GM19328 (cell line): ENCODE measurements around the gene SEC14L5.

Experiments used
- ATAC-seq: cut with Tn5 transposase; IDR thresholded peaks from one replicate; pipeline ENCODE4 v1.9.1; 2021; ENCODE audit warnings: mild to moderate bottlenecking, moderate library complexity; ENCODE audit not compliant: unreplicated experiment

SEC14L5 gene

DNA sequence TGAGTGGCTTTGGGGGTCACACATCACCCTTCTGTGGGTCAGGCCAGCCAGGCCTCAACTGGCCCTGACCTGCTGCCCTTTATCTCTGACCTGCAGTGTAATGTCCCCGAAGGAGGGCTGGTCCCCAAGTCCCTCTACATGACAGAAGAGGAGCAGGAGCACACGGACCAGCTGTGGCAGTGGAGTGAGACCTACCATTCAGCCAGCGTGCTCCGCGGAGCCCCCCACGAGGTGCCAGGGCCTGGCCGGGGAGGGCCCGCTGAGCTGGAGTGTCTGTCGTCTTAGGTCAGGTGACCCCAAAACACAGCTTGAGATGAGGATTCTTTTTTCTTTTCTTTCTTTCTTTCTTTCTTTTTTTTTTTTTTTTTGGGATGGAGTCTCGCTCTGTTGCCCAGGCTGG, 49.1 kb downstream of the SEC14L5 start:
- no peak for ATAC-seq

DNA sequence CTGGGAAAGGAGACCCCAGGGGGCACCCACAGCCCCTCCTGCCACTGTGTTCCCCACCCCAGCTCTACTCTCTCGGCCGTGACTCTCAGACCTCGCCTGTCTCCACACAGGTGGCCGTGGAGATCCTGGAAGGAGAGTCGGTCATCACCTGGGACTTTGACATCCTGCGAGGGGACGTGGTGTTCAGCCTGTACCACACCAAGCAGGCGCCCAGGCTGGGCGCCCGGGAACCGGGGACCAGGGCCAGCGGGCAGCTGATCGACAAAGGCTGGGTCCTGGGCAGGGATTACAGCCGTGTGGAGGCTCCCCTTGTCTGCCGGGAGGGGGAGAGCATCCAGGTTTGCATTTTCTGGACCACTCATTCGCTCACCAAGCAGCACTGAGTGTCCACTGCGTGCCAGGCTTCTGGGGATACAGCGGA, 50.2 kb downstream of the SEC14L5 start:
- no peak for ATAC-seq

DNA sequence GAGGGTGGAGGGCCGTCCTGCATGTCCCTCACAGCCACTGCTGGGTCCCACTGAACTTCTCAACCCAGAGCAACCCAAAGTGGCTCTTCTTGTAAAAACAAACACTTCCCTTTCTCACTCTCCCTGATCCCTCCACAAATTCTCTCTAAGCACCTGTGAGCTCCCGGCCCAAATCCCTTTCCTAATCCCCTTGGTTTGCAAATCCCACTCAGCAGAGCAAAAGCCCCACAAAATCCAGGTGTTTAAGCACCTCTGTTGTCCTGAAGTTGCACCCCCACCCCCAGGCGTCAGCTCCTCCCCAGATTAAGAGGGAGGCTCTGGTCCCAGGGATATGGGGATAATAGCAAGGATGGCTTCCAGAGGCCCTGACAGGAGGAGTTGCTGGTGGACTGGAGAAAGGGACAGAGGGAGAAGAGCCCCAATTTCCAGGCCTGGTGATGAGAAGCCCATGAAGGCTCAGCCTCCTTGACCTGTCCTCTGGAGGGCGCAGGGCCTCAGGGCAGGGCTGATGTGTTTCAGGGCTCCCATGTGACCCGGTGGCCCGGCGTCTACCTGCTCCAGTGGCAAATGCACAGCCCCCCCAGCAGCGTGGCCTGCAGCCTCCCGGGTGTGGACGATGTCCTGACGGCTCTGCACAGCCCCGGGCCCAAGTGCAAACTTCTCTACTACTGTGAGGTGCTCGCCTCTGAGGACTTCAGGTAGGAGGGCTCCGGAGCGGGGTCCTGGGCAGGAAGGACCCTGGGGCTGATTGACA, 52.6 kb downstream of the SEC14L5 start:
- no peak for ATAC-seq

DNA sequence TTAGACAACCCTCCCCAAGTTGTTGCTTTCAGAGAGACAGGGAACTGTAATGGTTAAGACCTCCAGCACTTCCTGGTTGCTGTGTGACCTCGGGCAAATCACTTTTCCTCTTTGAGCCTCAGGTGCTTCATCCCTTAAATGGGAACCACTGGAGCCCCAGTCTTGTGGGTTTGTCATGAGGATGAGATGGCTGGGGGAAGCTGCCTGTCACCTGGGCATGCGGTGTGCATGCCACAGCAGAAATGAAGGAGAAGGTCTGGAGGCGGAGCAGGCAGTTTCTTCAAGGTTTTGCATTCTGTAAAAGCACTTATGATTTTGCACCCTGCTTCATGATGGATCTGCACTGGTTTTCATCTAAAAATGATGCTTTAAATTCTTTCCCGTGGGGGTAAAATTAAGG, 53.5 kb downstream of the SEC14L5 start:
- ATAC-seq, result no peak

DNA sequence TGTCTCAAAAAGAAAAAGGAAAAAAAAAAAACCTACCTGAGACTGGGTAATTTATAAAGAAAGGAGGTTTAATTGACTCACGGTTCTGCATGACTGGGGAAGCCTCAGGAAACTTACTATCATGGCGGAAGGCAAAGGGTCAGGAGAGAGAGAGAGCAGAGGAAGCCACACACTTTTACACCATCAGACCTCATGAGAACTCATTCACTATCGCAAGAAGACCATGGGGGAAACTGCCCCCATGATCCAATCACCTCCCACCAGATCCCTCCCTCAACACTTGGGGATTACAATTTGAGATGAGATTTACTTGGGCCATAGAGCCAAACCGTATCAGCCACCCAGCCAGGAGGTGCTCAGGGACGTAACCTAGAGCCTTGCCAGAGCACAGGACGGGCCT, 54.8 kb downstream of the SEC14L5 start:
- ATAC-seq, result no peak

DNA sequence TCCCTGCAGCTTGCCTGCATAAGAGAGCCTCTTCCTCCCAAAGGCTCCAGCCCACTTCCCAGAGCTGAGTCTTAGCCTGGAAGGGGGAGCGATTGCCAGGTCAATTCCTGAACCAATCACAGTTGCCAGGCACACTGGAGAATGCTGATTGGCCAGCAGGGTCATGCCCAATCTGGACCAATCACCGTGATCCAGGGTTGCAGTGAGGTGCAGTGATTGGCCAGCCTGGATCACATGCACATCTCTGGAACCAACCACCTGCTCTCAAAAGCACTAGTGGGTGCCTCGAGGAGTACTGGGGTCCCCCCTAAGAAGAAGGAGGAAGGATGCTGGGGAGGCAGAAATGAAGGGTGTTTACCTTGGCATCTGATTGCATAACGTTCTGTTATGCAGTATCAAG, 57.2 kb downstream of the SEC14L5 start:
- ATAC-seq, result no peak

DNA sequence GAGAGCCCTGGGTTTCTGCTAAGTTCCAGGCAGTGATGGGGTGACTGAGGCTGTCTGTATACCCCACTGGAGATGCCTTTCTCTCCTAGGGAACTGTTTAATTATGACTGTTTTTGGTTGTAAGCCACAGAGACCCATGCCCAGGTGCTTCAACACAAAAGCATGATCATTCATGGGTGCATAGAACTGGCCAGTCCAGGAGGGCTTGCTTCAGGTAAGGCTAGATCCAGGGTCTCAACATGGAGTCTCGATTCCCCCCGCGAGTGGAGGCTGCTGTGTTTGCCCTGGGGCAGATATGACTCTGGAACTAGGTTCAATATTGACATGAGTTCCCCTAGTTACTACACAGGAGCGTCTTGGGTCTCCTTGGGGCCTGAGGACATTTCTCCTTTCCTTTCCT, 57.8 kb downstream of the SEC14L5 start:
- no peak for ATAC-seq

DNA sequence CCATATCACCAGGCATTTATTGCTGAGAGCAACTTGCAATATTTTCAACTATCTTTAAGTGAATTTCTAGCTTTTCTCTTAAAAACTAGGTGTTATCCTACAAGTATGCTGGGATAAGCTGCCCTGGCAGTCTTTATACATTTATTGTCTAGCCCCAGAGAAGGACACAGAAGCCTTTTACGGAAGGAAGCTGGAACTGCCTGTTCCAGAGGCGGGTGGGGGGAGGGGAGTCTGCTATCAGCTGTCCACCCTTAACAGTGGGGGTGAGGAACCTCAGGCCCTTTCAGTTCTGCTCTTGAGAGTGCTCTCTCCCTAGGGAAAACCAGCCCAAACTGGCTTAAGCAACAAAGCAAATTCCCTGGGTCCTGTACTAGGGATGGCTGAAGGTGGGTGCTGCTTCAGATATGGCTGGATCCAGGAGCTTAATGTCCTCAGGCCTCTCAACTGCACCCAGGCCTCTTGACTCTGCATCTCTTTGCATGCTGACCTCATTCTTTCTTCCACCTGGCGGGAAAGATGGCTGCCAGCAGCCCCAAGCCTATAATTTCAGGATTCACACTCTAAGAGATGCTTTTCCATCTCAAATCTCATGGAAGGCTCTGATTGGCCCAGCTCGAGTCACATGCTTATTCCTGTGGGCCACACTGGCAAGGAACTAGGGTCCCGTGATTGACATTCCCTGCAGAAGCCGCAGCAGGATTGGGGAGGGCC, 59.0 kb downstream of the SEC14L5 start:
- ATAC-seq, result no peak

DNA sequence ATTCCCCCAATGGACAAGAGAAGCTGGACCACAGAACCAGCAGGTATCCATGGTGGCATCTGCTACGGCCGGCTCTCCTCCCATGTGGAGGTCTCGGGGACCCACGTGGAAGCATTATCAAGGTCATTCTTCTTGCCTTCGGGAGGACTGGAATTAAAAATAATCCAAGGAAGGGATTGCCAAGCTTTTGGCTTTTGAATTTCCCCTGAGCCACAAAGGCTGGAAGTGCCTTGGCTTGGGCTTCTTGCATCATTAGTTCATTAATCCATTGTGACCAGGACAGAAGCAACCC, 59.5 kb downstream of the SEC14L5 start:
- ATAC-seq, result no peak

DNA sequence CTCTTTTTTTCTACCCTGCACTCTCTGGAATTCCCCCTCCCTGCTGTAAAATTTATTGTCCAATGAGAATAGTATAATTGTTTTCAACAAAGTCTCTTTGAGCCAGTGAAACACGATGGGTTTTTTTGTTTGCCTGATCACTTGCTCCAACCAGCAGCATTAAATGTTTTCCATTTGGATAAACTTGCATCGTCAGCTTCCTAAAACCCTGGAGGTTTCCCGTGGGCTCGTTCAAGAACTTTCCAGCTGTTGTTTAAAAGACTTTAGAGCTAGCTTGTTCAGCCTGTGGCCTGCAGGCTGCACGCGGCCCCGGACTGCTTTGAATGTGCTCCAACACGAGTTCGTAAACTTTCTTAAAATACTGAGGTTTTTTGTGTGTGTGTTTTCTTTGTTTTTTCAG, 60.7 kb downstream of the SEC14L5 start:
- no peak for ATAC-seq

DNA sequence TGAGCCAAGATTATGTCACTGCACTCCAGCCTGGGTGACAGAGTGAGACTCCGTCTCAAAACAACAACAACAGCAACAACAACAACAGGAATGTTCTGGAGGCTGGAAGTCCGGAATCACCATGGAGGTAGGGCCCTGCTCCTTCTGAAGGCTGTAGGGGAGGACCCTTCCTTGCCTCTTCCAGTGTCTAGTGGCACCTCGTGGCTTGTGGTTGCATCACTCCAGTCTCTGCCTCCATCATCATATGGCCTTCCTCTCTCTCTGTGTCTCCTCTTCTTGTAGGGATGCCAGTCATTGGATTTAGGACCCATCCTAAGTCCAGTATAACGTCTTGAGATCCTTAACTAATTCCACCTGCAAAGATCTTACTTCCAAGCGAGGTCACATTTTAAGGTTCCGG, 61.6 kb downstream of the SEC14L5 start:
- ATAC-seq, result no peak

DNA sequence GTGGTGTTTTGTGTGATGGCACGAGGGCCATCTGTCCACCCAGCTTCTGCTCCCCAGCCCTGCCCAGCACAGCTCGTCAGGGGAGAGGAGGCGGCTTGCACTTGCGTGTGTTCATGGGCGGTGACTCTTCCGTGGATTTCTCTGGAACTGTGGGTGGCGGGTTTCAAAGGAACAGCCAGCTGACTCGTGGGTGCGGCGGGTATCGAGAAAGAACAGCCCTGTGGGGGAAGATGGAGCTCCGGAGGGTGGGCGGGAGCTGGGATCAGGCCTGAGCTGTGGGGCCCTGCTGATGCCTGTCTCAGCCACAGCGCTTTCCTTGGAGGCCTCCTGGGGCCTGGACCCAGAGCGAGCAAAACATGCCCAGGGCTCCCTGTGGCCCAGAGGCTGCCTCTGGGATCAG, 62.4 kb downstream of the SEC14L5 start:
- ATAC-seq, result no peak

DNA sequence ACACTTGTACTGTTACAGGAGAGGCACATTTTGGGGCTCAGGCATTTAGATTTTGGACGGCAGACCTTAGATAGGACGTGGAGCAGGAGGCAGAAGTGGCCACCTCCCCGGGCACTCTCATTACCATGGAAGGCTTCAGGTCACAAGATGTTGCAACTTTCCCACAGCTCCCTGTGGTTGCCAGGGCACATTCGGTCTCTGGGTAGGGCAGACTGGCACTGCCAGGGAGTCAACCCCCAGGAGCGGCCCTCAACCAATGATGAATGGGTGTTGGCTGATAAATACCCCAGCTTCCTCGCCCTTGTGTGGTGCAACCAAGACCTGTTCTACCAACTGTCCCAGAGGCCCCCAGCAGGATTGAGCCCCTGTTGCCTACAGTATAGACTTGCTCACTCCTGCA, 64.4 kb downstream of the SEC14L5 start:
- no peak for ATAC-seq

DNA sequence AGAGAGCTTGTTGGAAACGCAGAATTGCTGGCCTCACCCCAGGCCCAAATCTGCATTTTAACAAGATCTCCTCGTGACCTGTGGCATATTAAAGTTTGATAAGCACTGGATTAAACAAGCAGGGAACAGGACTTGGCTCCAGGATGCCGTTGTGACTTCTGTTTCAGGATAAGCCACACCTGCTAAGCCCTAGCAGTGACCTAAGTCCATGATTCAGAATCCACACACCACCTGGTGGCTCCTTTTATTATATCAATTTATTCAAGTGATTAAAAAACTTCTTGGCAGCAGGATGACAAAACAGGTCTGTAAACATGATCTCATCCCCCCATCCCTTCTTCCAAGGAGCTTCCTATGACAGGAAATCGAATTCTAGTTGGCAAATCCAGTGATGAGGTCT, 66.5 kb downstream of the SEC14L5 start:
- ATAC-seq, result no peak

DNA sequence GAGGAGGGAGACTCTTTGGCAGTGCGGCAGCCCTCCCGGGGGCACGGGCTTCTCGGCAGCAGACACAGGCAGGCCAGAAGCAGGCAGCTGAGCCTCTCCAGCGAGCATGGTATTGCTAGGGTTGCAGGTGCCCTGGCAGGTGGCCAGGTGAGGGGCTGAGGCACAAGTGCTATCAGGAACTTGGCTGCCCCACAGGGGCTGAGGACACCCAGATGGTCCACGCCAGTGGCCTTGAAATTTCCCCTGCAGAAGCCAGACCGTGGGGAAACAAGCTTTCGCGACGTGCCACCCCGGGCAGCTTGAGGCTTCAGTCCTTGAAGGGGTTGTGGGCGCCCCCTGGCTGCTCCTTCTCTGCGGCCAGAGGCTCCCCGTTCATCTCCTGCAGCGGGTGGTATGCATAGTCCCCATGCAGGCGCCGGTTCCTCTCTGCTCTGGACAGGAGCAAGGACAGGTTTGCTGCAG, 67.1 kb downstream of the SEC14L5 start:
- ATAC-seq, result no peak

DNA sequence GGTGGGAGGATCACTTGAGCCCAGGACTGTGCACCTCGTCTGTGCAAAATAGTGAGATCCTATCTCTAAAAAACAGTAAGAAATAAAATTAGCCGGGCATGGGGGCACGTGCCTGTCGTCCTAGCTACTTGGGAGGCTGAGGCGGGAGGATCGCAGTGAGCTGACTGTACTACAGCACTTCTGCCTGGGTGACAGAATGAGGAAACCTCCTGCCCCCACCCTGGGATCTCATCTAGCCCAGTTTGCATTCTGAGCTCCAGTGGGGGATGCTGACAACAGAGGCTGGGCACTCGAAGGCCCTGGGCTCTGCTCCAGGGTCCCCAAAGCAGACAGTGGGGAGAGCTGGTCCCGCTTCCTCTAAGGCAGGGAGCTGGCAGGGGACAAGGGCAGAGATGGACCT, 68.5 kb downstream of the SEC14L5 start:
- no peak for ATAC-seq

DNA sequence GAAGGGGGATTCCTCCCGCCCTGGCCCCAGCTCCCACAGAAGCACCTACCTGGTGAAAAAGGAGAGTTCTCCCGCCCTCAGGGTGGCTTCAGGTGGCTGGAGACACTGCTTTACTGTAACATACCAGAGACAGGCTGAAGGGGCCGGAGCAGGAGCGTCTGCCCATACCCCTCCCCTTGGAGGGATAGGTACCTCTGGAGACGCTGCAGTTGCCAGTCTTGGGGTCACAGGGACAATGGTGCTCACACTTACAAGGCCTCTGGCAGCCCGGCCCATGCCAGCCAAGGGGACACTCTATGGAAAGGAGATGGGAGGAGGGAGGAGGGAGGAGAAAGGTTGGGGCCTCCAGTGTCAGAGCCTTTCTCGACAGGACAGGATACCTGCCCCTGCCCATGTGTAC, 69.0 kb downstream of the SEC14L5 start:
- ATAC-seq, result no peak

DNA sequence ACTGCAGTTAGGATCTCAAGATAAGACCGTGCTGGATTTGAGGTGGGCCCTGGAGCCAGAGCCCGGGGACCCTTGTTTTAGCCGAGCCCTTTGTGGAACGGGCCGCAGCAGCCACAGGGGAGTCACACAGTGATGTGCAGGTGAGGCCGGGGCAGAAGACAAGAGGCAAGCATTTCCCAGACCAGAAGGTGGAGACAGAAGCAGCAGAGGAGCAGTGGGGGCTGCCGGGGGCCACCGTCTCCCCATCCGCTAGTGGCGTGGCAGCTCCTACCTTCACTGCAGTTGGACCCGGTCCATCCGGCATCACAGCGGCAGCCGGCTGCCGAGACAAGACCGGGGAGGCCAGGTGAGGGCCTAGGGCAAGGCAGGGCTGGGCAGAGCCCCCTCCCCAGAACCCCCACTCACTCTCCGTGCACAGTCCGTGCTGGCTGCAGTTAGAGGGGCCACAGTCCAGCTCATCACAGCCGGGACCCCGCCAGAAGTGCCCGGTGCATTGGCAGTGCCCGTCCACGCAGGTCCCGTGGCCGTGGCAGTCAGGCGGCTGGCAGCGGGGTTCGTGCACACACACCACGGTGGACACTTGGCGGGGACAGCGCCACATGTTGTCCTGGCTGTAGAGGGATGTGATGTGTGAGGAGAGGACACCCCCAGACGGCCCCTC, 69.6 kb downstream of the SEC14L5 start:
- no peak for ATAC-seq

DNA sequence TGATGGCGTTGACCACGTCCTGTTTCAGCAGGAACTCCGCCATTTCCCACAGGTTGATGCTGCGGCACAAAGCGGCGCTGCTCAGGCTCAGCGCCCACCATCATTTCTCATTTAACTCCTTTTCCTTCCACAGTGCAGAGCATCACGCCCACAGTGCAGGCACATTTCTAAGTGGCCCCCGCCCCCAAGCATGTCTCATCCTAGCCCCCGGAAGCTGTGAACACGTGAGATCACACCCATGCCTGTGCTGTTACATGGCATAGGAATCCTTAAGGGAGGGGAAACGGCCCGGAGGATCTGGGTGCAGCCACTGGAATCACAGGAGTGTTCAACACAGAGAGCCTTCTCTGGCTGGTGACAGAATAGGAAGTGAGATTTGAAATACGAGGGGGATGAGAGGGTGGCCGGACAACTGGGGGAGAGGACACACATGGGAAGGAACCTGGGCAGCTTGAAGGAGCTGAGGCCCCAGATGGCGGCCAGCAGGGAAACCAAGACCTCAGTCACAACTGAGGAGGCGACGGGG, 70.9 kb downstream of the SEC14L5 start:
- no peak for ATAC-seq

DNA sequence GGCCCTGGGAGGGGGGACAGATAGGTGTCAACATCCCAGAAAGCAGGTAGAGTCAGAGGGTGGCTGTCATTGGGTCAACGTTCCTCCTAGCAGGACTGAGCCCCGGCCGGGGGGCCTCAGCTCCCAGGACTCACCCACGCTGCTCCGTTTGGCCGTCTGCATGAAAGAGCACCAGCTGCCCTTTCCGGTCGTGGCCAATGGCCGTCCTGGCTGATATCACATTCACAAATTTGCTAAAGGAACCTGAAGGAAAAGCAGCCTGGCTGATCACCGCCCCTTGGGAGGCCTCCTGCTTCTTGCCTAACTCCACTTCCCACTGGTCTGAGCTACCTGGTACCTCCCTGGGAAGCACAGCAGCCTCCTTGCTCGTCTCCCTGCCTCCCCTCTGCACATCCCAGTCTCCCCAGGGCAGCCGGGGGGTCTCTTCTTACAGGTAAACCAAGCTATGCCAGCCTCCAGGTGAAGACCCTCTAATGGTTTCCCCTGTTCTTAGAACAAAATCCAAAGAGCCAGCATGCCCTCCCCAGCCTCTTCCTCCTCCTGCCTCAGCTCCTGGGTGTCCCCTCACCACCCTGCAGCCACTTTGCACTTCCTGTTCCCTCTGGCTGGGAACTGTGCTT, 72.2 kb downstream of the SEC14L5 start:
- ATAC-seq, result no peak

DNA sequence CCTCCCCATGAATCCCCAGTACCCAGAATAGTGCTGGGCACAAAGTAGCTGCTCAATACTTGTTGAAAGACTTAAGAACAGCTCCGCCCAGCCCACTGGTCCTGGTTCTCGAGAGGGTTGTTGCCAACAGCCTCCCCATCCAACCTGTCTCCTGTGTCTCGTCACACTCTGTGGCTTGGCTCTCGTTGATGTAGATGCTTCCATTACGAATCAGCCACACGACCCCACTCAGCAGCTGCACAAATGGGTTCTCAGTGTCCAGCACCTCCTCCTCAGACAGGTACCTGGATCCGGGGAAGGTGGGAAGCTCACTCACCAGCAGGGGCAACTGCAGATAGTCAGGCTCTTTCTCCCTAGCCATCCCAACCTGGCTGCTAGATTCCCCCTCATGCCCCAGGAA, 73.5 kb downstream of the SEC14L5 start:
- no peak for ATAC-seq

DNA sequence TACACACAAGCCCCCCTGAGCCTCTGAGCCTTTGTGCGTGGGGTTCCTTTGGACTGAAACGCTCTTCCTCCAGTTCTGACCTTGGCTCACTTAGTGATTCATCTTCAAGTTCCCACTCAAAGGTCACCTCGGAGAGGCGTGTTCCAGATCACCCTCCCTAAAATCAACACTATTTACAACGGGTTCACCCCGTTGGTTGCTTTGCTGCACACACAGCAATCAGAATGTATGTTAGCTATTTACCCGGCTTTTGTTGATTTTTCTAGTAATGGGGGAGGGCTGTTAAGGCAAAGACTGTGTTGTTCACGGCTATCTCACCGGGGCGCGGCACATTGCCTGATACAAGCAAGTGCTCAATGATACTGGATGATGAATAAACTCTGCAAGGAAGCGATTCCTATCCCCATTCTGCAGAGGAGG, 74.6 kb downstream of the SEC14L5 start:
- no peak for ATAC-seq
